Measurements from ENCODE around the gene PDCD1.
"Not testable (repeated sequence)": the region's sequence is repeated elsewhere in the genome, so short reads cannot be mapped to it uniquely, and the experiment has no call there.

The PDCD1 gene

DNA sequence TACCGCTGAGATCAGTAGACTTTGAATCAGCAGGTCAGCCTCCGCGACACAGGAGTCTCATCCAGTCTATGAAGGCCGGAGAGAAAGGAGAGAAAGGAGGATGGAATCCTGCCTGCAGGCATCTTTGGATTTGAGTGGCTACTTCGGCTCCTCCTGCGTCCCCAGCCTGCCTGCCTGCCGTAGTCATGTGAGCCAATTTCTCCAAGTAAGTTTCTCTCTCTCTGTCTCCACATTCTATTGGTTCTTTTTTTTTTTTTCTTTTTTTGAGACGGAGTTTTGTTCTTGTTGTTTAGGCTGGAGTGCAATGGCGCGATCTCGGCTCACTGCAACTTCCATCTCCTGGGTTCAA, 16.7 kb downstream of the PDCD1 start:
- H3K27ac ChIP-seq: no peak overlapping the region
- no peak for DNase-seq (ENCODE audit: low read depth, low spot score)

DNA sequence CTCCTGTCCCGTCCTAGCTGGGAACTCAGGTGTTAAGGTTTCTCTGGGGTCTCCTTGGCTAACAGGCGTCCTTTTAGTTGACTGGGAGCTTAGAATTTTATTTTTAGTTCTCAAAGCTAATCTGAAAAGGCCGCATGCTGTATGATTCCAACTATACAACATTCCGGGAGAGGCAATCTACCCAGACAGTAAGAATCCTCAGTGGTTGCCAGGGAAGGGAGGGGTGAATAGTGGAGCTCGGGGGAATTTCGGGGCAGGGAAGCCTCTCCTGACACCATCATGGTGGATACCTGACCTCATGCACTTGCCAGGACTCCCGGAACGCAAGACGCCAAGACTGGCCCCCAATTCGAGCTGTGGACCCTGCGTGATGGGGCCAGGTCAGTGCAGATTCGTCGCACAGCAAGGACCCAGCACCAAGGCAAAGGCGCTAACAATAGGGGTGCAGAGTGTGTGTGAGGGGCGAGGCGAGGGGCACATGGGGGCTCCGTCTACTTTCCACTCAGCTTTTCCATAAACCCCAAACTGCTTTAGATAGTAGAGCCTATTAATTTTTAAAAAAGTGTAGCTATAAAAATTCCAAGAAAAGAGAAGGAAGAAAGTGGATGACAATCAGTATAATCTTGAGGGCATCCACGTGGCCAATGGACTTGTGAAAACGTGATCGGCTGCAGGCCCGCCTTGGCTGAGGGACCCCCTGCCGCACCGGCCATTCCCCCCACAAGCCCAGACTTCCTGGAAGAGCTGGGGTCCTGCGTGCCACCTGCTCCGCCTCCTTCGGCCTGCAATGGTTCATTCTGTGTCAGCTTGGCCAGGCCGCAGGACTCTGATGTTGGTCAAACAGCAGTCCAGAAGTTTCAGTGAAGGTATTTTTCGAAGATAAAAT, 17.3 kb downstream of the PDCD1 start:
- H3K27ac ChIP-seq: no peak overlapping the region
- no peak for DNase-seq (ENCODE audit: low read depth, low spot score)

DNA sequence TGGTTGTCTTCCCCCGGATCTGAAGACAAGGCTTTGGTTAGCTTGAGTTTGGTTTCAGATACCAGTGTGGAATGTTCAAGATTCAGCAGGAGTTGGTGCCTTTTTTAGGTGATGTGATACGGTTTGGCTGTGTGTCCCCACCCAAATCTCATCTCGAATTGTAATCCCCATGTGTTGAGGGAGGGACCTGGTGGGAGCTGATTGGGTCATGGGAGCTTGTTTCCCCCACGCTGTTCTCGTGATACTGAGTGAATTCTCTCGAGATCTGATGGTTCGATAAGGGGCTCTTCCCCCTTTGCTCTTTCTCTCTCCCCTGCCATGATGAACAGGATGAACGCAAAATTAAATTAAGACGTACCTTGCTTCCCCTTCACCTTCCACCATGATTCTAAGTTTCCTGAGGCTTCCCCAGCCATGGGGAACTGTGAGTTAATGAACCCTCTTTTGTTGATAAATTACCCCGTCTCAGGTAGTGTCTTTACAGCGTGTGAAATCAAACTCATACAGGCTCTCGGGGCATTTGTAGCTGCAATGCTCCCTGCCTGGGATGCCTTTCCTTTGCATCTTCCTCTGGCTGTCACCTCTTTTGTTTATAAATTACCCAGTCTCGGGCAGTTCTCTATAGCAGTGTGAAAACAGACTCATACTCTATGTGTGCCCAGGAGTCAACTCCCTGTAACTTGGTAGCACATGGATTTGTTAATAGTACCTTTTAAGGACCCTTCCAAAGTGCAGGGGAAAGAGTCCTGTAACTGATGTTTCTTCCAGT, 21.3 kb downstream of the PDCD1 start:
- no peak for DNase-seq (ENCODE audit: low read depth, low spot score)
- no peak overlapping the region for H3K27ac ChIP-seq

DNA sequence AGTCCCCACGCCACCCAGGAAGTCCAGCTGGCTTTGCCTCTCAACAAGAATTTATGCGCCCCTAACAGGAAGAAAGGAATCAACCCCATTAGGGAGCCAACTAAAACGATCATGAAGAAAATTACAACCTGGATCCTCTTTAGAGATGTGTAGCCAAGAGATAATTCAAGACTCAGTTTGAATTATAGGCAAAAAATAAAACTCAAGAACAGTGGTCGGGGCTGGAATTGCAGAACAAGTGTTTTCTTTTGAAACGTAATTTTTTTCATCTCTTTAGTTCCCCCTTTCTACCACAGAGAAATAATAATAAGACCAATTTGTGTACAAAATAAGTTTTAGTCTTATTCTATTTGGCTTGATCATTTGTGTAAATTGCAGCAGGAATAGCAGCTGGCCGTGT, 22.4 kb downstream of the PDCD1 start:
- no peak overlapping the region for H3K27ac ChIP-seq
- no peak for DNase-seq (ENCODE audit: low read depth, low spot score)

DNA sequence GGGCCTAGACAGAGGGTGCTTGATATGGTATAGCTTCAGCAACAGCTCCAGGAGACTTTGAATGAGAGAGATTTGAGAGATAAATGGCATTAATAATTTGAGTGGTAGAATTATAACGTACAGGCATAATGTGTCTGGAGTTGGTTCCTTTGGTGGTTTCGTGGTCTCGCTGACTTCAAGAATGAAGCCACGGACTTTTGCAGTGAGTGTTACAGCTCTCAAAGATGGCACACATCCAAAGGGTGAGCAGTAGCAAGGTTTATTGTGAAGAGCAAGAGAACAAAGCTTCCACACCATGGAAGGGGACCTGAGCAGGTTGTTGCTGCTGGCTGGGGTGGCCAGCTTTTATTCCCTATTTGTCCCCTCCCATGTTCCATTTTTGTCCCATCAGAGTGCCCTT, 23.1 kb downstream of the PDCD1 start:
- DNase-seq (ENCODE audit: low read depth, low spot score): no peak
- H3K27ac ChIP-seq: no peak overlapping the region

DNA sequence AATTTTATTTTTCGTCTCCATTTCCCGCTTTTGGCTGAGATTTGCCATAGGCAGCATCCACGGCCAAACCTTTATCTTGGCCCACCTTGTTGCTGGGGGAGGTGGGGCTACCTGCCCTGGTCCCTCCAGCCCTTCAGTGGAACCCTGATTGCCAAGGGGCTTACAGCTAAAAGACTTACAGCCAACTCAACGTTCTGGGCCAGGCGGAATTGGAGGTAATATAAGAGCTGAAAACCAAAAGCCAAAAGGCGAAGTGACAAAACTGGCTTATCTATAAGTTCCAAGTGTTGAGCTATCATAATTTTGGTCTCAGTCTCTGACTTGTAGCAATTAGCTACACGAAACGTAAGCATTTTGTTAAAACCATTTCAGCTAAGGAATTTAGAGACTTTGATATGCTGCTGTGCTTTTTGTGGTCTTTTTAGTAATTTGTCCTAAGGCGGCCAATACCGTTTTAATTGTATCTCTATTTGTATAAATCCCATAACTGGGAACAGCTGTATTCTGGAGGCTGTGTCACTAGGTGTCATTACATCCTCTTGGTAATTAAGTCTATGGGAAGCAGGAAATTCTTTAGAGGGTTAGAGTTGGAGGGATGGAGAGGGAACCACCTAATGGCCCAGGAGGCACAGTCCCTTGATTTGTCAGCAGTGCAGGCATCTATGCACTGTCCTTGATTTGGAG, 24.0 kb downstream of the PDCD1 start:
- no peak for DNase-seq (ENCODE audit: low read depth, low spot score)
- H3K27ac ChIP-seq: no peak overlapping the region

DNA sequence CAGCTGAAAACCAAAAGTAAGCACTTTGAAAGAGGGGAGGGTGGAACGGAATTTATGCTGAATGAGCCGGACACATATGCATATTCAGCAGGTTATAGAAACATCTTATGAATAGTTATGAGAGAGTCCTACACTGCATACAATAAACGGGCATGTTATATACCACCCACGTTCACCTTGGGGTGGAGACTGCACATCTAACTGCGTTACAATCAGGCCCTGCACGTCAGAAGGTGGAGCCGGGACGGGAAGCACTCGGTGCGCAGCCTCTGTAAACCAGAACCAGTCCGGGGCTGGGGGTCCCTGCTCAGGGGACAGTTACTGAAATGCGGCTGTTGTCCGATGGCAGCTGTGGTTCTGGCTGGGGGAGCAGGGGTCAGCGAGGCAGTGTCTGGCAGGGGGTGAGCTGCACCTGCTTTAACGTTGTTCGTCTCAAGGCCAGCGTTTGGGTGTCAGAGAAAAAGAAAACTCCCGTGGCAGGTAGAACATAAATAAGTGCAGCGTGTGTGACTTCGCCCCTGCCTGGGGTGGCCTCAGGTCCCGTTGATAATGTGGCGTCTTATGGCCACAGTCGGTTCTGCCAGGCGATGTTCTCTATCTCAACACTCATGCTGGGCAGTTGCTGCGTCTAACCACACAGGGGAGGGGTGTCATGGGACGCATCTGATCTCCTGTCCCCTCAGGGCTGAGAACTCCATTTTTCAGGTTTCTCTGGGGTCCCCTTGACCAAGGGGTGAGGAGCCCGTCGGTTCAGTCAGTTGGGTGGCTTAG, 24.8 kb downstream of the PDCD1 start:
- H3K27ac ChIP-seq; DNase-seq (ENCODE audit: low read depth, low spot score): not testable (repeated sequence)

DNA sequence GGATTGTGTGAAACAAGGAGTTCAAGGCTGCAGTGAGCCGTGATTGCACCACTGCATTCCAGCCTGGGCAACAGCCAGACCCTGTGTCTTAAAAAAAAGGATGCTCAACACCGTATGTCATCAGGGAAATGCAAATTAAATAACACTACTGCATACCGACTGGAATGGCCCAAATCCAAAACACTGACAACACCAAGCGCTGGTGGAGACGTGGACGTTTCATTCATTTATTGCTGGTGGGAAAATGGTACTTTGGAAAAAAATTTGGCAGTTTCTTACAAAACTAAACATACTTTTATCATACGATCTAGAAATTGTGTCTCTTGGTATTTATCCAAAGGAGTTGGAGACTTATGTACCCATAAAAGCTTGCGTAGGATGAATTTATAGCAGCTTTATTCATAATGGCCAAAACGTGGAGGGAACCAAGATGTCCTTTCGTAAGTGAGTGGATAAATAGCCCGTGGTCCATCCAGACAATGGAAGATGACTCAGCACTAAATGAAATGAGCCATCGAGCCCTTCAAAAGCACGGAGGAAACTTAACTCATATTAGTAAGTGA, 25.5 kb downstream of the PDCD1 start:
- H3K27ac ChIP-seq: no peak overlapping the region
- no peak for DNase-seq (ENCODE audit: low read depth, low spot score)

DNA sequence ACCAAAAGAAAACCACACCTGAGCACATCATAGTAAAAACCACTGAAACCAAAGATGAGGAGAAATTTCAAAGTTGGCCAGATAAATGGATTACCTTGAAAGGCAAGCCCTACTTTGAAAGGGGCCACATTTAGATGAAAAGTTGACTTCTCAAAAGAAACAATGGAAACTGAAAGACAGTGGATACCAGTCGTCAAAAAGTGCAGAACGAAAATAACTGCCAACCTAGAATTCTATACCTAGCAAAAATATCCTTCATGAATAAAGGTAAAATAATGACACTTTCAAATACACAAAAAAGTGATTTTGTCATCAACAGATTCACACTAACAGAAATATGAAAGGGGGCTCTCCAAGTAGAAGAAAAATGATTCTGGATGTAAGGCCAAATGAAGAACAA, 31.3 kb downstream of the PDCD1 start:
- H3K27ac ChIP-seq: no peak overlapping the region
- no peak for DNase-seq (ENCODE audit: low read depth, low spot score)

DNA sequence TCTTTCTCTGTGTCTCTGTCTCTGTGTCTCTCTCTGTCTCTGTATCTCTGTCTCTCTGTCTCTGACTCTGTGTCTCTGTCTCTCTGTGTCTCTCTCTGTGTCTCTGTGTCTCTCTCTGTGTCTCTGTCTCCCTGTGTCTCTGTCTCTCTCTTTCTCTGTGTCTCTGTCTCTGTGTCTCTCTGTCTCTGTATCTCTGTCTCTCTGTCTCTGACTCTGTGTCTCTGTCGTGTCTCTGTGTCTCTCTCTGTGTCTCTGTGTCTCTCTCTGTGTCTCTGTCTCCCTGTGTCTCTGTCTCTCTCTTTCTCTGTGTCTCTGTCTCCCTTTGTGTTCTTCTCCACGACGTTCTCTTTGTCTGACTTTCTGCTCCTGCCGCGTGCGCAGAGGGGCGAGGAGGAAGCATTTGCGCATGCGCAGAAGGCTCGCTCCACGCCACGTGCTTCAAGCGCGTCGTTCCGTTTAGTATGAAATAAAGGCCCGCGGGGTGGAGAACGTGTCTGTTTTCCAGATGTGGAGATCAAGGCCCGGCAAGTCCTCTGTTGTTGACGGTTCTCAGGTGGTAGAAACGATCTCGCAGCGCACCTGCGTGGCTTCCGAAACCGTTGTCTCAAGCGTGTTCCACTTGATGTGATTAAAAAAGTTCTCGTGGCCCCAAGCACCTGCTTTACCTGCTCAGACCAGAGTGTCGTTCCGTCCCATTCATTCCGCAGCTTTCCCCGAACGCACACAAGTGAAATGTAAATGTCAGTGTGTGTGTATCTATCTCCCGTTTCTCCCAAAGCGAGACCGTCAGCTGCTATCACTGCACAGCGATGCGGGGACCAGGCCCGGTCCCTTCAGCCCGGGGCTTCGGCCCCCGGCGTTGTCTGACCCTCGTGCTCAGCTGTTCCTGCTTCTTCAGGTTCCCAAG, 34.9 kb downstream of the PDCD1 start:
- not testable (repeated sequence) for H3K27ac ChIP-seq; DNase-seq (ENCODE audit: low read depth, low spot score)

DNA sequence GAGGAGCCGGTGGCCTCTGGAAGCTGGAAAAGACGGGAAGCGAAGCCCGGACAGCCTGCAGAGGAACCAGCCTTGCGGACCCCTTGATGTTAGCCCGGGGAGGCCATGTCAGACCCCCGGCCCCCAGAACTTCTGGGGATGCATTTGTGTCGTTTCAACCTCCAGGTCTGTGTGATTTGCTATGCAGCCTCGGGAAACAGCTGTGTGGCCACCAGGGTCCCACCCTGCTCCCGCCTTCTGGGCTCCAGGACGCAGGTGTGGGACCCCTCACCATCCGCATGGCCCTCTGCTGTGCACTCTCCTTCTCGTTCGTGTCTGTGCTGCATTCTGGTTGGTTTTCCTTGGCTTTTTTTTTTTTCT, 36.5 kb downstream of the PDCD1 start:
- no peak overlapping the region for H3K27ac ChIP-seq

DNA sequence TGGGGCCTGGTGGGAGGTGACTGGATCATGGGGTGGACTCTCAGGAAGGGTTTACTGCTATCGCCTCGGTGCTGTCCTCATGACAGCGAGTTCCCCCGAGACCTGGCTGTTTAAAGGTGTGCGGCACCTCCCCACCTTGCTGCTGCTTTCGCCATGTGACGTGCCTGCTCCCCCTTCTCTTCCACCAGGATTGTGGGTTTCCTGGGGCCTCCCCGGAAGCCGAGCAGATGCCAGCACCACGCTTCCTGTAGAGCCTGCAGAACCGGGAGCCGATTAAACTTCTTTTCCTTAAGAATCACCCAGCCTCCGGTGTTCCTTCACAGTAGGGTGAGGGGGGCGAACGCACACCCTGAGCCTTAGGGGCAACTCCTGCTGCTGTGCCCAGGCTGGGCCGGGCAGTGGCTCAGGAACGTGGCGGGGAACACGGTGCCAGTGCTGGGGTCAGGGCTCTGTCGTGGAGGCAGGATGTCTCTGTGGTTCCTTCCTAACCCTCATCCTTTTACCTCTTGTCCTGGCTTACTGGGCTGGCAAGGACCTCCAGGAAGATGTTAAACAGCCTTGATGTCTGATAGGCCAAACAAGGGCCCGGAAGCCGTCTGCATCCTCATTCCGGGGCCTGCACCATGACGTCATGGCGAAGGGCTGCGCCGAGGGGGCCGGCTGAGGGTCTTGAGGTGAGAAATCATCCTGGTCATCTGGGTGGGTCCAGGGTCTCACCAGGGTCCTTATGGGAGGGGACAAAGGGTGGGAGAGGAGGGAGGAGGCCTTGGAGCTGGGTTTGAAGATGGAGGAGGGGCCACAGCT, 37.0 kb downstream of the PDCD1 start:
- no peak for DNase-seq (ENCODE audit: low read depth, low spot score)

More for the DNA sequence above, 36.5 kb downstream of the PDCD1 start:
- DNase-seq (ENCODE audit: low read depth, low spot score): no peak

DNA sequence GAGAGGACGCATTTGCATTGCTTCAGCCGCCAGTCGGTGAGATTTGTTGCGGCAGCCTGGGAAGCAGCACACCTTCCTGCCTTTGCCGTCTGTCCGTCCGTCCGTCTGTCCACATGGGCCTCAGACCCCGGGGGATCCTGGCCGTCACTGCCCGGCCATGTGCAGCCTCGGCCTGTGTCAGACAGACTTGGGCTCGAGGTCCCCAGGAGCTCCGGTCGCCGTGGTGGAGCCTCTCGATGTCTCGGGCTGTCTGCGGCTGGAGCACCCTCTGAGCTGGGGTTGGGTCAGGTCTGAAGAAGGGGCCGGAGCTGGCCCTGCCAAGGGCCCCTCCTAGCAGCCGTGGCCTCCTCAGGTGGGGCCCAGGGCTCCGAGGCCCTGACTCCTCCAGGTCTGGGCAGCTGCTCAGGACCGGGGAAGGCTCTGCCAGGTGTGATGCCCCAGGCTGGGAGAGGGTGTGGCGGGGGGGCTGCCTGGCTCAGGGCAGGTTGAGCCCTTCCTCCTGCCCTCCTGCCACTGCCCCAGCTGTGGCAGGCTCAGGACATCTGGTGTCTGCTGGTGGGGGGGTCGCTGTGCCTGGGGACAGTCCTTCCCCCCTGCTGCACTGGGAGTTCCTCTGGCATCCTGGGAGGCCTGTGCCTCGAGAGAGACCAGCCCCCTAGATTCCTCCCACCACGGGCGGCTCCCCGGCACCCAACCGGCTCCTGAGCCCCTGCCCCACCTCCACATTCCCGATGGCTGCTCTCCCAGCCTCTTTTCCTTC, 37.9 kb downstream of the PDCD1 start:
- no peak overlapping the region for H3K27ac ChIP-seq
- no peak for DNase-seq (ENCODE audit: low read depth, low spot score)

More for the DNA sequence above, 37.0 kb downstream of the PDCD1 start:
- no peak overlapping the region for H3K27ac ChIP-seq

DNA sequence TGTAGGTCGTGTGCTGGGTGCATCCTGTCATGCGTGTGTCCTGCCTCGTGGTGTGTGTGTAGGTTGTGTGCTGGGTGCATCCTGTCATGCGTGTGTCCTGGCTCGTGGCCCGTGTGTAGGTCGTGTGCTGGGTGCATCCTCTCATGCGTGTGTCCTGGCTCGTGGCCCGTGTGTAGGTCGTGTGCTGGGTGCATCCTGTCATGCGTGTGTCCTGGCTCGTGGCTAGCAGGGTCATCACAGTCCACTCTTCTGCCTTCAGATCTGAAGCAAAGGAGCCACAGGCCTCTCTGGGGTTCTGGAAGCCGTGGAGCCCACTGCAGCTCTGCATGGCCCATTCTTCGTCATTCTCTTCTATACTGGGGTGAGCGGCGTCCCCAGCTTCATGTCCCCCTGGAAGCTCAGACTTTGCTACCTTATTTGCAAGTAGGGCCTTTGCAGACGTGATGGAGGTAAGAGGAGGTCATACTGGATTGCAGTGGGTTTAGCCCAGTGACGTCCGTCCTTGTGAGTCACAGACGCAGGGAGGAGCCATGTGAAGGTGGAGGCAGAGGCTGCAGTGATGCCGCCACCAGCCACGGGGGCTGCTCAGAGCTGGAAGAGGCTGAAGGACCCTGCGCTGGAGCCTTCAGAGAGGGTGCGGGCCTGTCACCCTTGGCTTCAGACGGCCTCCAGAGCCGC, 38.6 kb downstream of the PDCD1 start:
- not testable (repeated sequence) for H3K27ac ChIP-seq; DNase-seq (ENCODE audit: low read depth, low spot score)

DNA sequence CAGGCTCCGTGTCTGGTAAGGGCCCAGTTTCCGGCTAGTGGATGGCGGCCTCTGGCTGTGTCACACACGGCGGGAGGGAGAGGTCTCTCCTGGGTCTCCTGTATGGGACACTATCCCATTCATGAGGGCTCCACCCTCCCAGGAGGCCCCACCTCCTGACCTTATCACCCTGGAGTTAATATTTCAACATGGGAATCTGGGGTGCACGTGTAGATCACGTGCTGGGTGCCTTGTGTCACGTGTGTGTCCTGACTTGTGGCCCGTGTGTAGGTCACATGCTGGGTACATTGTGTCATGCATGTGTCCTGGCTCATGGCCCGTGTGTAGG, 39.8 kb downstream of the PDCD1 start:
- DNase-seq (ENCODE audit: low read depth, low spot score): no peak
- H3K27ac ChIP-seq: no peak overlapping the region

DNA sequence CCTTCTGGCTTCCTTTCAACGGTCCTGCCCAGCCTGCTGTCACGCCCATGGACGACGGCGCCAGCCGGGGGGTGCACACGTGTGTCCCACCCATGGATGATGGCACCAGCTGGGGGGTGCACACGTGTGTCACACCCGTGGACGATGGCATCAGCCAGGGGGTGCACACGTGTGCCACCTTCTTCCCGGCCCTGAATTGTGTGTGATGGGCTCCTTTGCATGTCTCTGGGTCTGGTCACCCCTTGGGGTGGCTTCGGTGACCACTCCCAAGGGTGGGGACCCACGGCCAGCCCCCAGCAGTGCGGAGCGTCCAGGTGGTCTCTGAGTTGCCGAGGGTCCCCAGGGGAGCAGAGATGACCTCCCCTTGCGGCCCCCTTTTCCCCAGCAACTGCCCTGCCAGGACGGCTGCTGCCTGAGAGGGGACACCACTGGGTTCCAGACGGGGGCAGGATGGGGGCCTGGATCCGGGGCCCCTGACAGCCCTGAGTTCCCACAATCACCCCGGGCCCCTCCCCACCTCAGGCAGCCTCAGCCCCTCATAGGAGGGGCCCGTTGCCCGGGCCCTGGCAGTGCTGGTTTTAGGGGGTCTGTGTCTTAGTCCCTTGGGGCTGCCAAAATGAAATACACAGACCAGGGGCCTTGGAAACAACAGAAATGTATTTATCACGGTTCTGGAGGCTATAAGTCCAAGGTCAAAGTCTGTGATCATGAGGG, 40.3 kb downstream of the PDCD1 start:
- no peak overlapping the region for H3K27ac ChIP-seq
- DNase-seq (ENCODE audit: low read depth, low spot score): no peak

All from epithelial cell of prostate (primary cell).